Stimulated activated CD8-positive, alpha-beta memory T cell treated with anti-CD3 and anti-CD28 coated beads, Interleukin-7, amount 100 ng/mL, for 24 hours (primary cell): ENCODE results near the gene GSK3A.
A peak's percentile ranks its signal among the peaks of the same experiment; 100 is the strongest.

Experiments used
- DNase-seq: peaks from one replicate; pipeline ENCODE4 v3.0.0-alpha.2; 2020; ENCODE audit warnings: low read depth

Gene GSK3A

DNA sequence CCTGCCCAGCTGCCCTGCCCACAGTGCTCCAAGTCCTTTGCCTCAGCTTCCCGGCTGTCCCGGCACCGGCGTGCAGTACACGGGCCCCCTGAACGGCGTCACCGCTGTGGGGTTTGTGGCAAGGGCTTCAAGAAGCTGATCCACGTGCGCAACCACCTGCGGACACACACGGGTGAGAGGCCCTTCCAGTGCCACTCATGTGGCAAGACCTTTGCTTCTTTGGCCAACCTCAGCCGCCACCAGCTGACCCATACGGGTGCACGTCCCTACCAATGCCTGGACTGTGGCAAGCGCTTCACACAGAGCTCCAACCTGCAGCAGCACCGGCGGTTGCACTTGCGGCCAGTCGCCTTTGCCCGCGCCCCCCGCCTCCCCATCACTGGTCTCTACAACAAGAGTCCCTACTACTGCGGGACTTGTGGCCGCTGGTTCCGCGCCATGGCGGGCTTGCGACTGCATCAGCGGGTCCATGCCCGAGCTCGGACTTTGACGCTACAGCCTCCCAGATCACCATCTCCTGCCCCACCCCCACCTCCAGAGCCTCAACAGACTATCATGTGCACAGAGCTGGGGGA lies 16.6 kb downstream of the GSK3A start:
- no peak for DNase-seq

DNA sequence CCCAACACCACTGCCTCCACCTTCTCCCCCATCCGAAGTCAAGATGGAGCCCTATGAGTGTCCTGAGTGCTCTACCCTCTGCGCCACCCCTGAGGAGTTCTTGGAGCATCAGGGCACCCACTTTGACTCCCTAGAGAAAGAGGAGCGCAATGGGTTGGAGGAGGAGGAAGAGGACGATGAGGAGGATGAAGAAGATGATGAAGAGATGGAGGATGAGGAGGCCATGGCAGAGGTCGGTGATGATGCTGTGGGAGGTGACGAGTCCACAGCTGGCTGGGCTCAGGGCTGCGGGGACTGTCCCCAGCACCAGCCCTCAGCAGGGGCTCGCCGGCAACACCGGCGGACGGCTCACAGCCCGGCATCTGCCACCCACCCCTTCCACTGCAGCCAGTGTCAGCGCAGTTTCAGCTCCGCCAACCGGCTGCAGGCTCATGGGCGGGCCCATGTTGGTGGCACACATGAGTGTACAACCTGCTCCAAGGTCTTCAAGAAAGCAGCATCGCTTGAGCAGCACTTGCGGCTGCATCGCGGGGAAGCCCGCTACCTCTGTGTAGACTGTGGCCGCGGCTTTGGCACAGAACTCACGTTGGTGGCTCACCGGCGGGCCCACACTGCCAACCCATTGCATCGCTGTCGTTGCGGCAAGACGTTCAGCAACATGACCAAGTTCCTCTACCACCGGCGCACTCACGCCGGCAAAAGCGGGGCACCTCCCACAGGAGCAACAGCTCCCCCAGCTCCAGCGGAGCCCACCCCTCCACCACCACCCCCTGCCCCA lies 17.3 kb downstream of the GSK3A start:
- DNase-seq: no peak

- DNase-seq: no peak
Measured at GRCh38 chr19:42220751-42221097, 21.7 kb downstream of the GSK3A start.

DNA sequence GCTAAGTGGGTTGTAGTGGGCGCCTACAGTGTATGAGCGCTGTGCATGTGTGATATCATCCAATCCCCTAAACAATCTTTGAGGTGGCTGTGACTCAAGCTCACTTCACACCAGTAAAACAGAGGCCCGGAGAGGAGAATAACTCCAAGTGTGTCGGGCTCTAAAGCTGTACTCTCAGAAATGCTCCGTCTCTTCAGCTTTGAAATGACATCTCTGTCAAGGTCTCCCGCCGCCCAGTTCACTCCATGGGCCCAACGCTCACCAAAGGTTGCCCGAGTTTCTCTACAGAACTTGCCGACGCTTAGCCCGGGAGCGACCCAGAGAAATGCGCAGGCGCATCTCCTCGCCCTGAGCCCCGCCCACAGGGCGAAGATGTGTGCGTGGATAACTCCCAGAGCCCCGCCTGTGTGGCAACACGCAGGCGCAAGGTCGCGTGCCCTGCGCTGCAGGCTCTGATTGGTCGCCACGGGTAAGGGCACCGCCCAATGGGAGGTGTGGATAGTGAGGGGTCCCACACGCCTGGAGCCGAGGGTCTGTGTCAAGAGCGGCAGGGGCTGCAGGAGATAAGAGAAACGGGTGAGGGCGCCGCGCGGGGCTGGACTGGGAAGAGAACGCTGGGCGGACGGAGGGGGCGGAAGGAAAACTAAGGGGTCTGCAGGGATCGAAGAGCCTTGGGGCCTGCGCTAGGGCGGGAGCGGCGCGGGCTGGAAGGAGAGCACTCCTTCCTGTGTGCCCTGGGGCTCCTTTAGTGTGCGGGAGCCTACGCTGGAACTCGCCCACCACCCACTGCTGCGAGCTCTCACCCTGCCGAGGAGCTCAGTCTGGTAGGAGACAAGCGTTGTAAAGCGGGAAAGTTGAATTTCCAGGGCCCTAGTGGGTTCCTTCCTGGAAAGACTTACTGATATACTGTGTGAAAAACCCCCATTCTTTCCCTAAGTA lies 22.3 kb downstream of the GSK3A start, which contains the start of gene ZNF526:
Gene ZNF526 (plus strand): TSS at position 501 of the 939 bp plus-strand sequence. CDS start 4,092 bp downstream, outside the sequence.
- DNase-seq: peak; percentile 87

DNA sequence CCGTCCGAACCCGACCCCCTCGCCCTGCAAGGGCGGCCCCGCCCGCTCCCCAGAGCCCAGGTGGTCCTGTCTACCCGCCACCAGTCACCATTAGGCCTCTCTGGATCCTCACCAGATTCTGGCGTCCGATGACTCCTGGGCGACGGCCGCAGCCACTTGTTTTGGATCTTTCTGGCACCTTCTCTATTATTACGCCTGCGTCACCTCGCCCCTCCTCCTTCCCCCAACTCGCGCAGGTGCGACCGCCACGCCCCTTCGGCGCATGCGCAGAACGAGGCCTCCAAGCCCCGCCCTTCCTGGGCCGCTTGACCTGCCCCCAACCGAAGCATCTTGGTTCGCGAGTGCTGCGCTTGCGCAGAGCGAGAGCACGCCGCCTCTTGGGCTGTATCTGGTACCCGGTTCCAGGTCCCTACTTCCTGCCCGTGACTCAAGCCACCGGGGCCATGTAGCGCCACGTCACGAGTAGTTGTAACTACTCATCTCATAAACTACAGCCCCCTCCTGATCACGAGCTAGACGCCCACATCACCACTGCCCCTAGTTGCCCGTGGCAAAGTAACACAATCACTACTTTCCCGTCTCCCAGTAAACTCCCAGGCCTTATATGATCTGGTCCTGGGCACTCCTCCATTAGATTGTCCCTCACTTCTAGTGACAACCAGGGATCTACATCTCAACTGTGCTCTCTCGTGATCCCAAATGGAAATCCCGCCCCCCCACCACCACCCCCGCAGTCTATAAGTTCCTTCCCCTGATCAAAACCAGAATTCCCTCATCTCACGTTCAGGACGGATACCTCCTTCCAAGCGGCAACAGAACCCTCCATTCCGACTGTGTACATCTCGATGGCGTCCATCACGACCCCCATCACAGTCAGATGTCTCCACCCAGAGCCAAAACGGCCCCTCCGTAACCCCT lies 24.6 kb downstream of the GSK3A start, which contains the start of gene DEDD2:
Gene DEDD2 (minus strand): TSS at position 158 of the 918 bp plus-strand sequence. CDS start 670 bp downstream, outside the sequence.
- peak; percentile 98 for DNase-seq

- no peak for DNase-seq
Measured at GRCh38 chr19:42216653-42217519, 25.5 kb downstream of the GSK3A start.

GRCh38 chr19:42214810-42215485 lies 27.5 kb downstream of the GSK3A start:
- no peak for DNase-seq

- no peak for DNase-seq
Measured at GRCh38 chr19:42212886-42213285, 29.5 kb downstream of the GSK3A start.

- DNase-seq: no peak
Measured at GRCh38 chr19:42208612-42209011, 33.8 kb downstream of the GSK3A start.

GRCh38 chr19:42207767-42208271 lies 34.6 kb downstream of the GSK3A start:
- DNase-seq: no peak

GRCh38 chr19:42206871-42207755 lies 35.3 kb downstream of the GSK3A start:
- no peak for DNase-seq

DNA sequence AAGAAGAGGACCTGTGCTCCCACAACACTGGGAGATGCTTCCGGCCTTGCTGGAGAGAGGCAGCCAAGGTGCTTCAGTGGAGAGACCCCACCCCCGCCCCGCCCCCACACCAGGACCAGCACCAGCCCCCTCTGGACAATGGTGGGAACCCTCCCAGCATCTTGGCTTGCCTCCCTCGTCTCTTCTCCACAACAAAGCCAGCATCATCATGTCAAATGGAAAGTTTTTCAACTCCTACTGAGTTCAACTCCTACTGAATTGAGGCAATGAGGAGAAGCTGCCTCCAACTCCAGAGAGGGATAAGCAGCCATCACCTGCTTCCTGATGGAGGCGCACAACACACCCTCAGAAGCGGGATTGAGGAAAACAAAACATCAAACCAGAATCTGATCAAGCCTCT lies 37.7 kb downstream of the GSK3A start:
- DNase-seq: no peak

- no peak for DNase-seq
Measured at GRCh38 chr19:42203700-42204099, 38.7 kb downstream of the GSK3A start.

DNA sequence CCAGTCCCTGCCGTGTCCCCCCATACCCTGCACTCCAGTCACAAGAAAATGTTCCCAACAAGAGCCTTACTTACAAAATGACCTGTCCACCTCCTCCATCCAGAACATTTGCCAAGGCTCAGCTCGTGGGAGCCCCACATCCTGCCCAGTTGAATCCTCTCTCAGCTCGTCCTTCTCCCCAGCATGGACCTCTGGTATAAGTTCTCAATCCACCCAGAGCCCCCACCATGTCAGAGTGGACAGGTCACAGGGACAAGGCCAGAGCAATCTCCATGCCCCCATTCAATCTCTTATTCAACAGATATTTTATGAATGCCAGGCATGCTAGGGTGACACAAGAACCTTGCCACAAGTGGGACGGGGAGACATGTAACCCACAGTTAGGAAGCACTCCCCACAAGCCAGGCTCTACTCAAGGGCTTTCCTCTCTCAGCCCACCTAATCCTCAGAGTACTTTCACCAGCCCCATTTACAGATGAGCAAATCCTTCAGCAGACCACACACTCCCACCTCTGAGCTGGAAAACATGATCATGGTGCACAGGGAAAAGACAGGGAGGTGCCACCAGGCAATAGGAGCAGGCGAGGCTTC lies 40.0 kb downstream of the GSK3A start:
- DNase-seq: no peak

- DNase-seq: no peak
Measured at GRCh38 chr19:42201489-42202289, 40.7 kb downstream of the GSK3A start.

- DNase-seq: no peak
Measured at GRCh38 chr19:42200116-42200715, 42.2 kb downstream of the GSK3A start.
